Fibroblast of lung (primary cell): ENCODE data around the gene TRAK1.

Experiments used
- EZH2 ChIP-seq: IDR thresholded peaks from 2 replicates; pipeline ENCODE4 v1.5.1; 2012; ENCODE audit warnings: low read length, control low read depth, mild to moderate bottlenecking; ENCODE audit errors: missing control alignments
- TF ChIP-seq, protein P1 (sequence below), 2 donors: IDR thresholded peaks in 1 of 2; conservative IDR thresholded peaks in 1 of 2; 1 replicate in 1 of 2; 2 replicates in 1 of 2; pipeline ENCODE4 v1.5.1; 2011 to 2012; ENCODE audit warnings: low read length in 2 of 2, control low read depth in 1 of 2, inconsistent platforms in 1 of 2, low read depth in 1 of 2, mild to moderate bottlenecking in 1 of 2

DNA sequence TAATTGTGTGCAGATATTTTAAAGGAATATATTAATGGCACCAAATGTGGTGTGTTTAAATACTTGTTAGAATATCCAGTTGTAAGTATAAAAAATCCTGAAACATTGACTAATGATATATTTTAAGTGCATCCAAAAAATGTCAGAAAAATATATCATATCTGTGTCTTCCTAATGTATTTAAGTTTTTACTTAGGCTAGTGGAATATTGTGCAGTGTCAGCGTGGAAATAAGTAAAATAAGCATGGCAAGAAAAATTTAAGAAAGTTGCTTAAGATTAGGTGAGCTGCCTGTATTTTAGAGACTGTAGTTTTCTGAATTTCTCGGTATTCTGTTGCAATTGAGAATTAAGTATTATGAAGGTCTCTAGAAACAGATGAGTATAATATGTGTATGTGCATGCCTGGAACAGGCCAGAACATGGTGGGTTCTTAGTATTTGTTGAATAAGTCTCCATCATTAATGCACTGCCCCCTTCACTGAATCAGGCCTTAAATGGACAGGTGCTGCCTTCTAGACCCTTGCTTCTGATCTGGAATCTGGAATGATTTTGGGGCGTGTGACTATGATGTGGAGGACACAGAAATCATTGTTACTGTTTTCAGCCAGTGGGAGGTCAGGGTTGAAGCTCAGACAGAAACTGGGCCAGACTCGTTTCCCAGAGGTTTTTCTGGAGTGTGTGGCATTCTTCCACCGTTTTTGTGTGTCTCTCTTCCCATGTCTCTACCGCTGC, 86.1 kb downstream of the TRAK1 start:
- TF ChIP-seq, protein P1, sequence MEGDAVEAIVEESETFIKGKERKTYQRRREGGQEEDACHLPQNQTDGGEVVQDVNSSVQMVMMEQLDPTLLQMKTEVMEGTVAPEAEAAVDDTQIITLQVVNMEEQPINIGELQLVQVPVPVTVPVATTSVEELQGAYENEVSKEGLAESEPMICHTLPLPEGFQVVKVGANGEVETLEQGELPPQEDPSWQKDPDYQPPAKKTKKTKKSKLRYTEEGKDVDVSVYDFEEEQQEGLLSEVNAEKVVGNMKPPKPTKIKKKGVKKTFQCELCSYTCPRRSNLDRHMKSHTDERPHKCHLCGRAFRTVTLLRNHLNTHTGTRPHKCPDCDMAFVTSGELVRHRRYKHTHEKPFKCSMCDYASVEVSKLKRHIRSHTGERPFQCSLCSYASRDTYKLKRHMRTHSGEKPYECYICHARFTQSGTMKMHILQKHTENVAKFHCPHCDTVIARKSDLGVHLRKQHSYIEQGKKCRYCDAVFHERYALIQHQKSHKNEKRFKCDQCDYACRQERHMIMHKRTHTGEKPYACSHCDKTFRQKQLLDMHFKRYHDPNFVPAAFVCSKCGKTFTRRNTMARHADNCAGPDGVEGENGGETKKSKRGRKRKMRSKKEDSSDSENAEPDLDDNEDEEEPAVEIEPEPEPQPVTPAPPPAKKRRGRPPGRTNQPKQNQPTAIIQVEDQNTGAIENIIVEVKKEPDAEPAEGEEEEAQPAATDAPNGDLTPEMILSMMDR (conservative IDR thresholded peaks at IDR 0.05 in 1 of 2, IDR thresholded peaks at IDR 0.05 in 1 of 2; ENCODE audit: low read depth in 1 of 2, low read length in 2 of 2): no peak
- no peak for TF ChIP-seq EZH2
